GM23338 (cell line): ENCODE results near the gene ZBTB8OS. TPM values are rescaled to one million over a fixed set of nuclear protein-coding genes. Genes with fewer than 3 reads are reported as not detected.

Experiments used
- ATAC-seq: fragments of 200-7000 bp; cut with Tn5 transposase; 3 replicates; pipeline ENCODE4 v1.9.1; 2020
- DNase-seq: peaks from one replicate; pipeline ENCODE4 v3.0.0-alpha.2; 2015; ENCODE audit warnings: low spot score
- H2AFZ ChIP-seq: fragments of 200-600 bp; sonication (generic); 2 replicates; pipeline ENCODE4 v1.8.0; 2016; ENCODE audit warnings: antibody characterized with exemption, mild to moderate bottlenecking, moderate library complexity
- H3F3A ChIP-seq: fragments of 200-600 bp; sonication (generic); replicated peaks from 2 replicates; pipeline ENCODE4 v1.8.0; 2017; ENCODE audit warnings: antibody characterized with exemption, mixed run types, low read depth
- H3K27ac ChIP-seq: fragments of 200-600 bp; sonication (generic); 2 replicates; pipeline ENCODE4 v1.6.1; 2016; ENCODE audit warnings: low read depth
- H3K27me3 ChIP-seq: fragments of 200-600 bp; sonication (generic); 2 replicates; pipeline ENCODE4 v1.8.0; 2016; ENCODE audit warnings: mild to moderate bottlenecking, mixed run types, moderate library complexity; ENCODE audit not compliant: insufficient read depth
- H3K36me3 ChIP-seq: fragments of 200-600 bp; sonication (generic); 2 replicates; pipeline ENCODE4 v1.8.0; 2016; ENCODE audit warnings: mild to moderate bottlenecking; ENCODE audit not compliant: insufficient read depth
- H3K4me1 ChIP-seq: fragments of 200-600 bp; sonication (generic); 2 replicates; pipeline ENCODE4 v1.8.0; 2016; ENCODE audit warnings: mild to moderate bottlenecking, moderate library complexity; ENCODE audit not compliant: insufficient read depth
- H3K4me2 ChIP-seq: fragments of 200-600 bp; sonication (generic); 2 replicates; pipeline ENCODE4 v1.7.1; 2017; ENCODE audit warnings: mixed run types
- H3K4me3 ChIP-seq: fragments of 200-600 bp; sonication (generic); 2 replicates; pipeline ENCODE4 v1.6.1; 2016; ENCODE audit warnings: mixed run types
- H3K79me2 ChIP-seq: fragments of 200-600 bp; sonication (generic); replicated peaks from 2 replicates; pipeline ENCODE4 v1.8.0; 2017; ENCODE audit warnings: mild to moderate bottlenecking; ENCODE audit not compliant: insufficient read depth
- H3K9me2 ChIP-seq: fragments of 200-600 bp; sonication (generic); 2 replicates; pipeline ENCODE4 v1.8.0; 2017; ENCODE audit not compliant: insufficient read depth
- H4K20me1 ChIP-seq: fragments of 200-600 bp; sonication (generic); replicated peaks from 2 replicates; pipeline ENCODE4 v1.8.0; 2017; ENCODE audit warnings: mild to moderate bottlenecking; ENCODE audit not compliant: insufficient read depth
- H3K27ac Mint-ChIP-seq: 2 replicates; pipeline ENCODE4 v1.8.0; 2020; ENCODE audit warnings: inconsistent platforms, mild to moderate bottlenecking, moderate library complexity, mixed read lengths
- H3K27me3 Mint-ChIP-seq: 3 replicates; pipeline ENCODE4 v1.8.0; 2022; ENCODE audit warnings: low read depth, mild to moderate bottlenecking, moderate library complexity, mixed read lengths, inconsistent platforms; ENCODE audit not compliant: insufficient read depth, poor library complexity
- H3K36me3 Mint-ChIP-seq: 3 replicates; pipeline ENCODE4 v1.8.0; 2021; ENCODE audit warnings: low read depth, mild to moderate bottlenecking, inconsistent platforms, moderate library complexity, mixed read lengths
- H3K4me1 Mint-ChIP-seq: 3 replicates; pipeline ENCODE4 v1.8.0; 2020; ENCODE audit warnings: mild to moderate bottlenecking, inconsistent platforms, mixed read lengths
- H3K4me3 Mint-ChIP-seq: 3 replicates; pipeline ENCODE4 v1.8.0; 2021; ENCODE audit warnings: moderate library complexity, mild to moderate bottlenecking, inconsistent platforms, mixed read lengths
- H3K9me3 Mint-ChIP-seq: 3 replicates; pipeline ENCODE4 v1.8.0; 2020; ENCODE audit warnings: moderate library complexity, mild to moderate bottlenecking, inconsistent platforms, mixed read lengths
- CREB1 ChIP-seq: fragments of 250-450 bp; sonication (Bioruptor Pico); IDR thresholded peaks from 2 replicates; pipeline ENCODE4 v1.5.0; 2020; ENCODE audit warnings: low read depth, mild to moderate bottlenecking, moderate library complexity
- EZH2 ChIP-seq: fragments of 200-600 bp; sonication (generic); IDR thresholded peaks from one replicate; pipeline ENCODE4 v1.8.0; 2017; ENCODE audit warnings: antibody characterized with exemption, mild to moderate bottlenecking, low read depth; ENCODE audit not compliant: unreplicated experiment
- JUNB ChIP-seq: IDR thresholded peaks from one replicate; pipeline ENCODE4 v1.6.1; 2016; ENCODE audit warnings: antibody characterized with exemption; ENCODE audit not compliant: unreplicated experiment
- NANOG ChIP-seq: IDR thresholded peaks from 2 replicates; pipeline ENCODE4 v1.6.1; 2016; ENCODE audit warnings: antibody characterized with exemption, borderline replicate concordance
- STAT1 ChIP-seq: IDR thresholded peaks from one replicate; pipeline ENCODE4 v1.6.1; 2016; ENCODE audit warnings: antibody characterized with exemption; ENCODE audit not compliant: unreplicated experiment
- ZNF114 ChIP-seq: fragments of 250-450 bp; sonication (Bioruptor Pico); IDR thresholded peaks from 2 replicates; pipeline ENCODE4 v1.5.0; 2020; ENCODE audit warnings: mild to moderate bottlenecking, moderate library complexity
- ZNF331 ChIP-seq: fragments of 250-450 bp; sonication (Bioruptor Pico); IDR thresholded peaks from 2 replicates; pipeline ENCODE4 v1.5.0; 2020; ENCODE audit warnings: low read depth, mild to moderate bottlenecking, moderate library complexity
- polyA plus RNA-seq: library from polyadenylated mRNA; unstranded; fragments of >200 nt; fragmentation: Nextera tagmentation; extraction: Ambion mirVana; gene quantifications from 2 replicates; pipeline ENCODE4 v1.2.1, GENCODE V29; 2016
- total RNA-seq: library from RNA; depleted of rRNA; stranded (reverse); fragments of >200 nt; shearing (Covaris generic); gene quantifications from 2 replicates; pipeline ENCODE4 v1.2.3, GENCODE V29; 2014
- TF ChIP-seq, protein P1 (sequence below): fragments of 250-450 bp; sonication (Bioruptor Pico); IDR thresholded peaks from 2 replicates; pipeline ENCODE4 v1.5.0; 2020; ENCODE audit warnings: mild to moderate bottlenecking, moderate library complexity
- TF ChIP-seq, protein P2 (sequence below): IDR thresholded peaks from one replicate; pipeline ENCODE4 v1.6.1; 2018; ENCODE audit warnings: antibody characterized with exemption; ENCODE audit not compliant: unreplicated experiment
- TF ChIP-seq, protein P3 (sequence below), 2 experiments: fragments of 200-600 bp in 1 of 2; sonication (generic) in 1 of 2; conservative IDR thresholded peaks; 2 replicates each; pipeline versions ENCODE4 v1.5.1 to v1.6.1; 2016 to 2017; ENCODE audit warnings: antibody characterized with exemption in 2 of 2, low read depth in 2 of 2, mild to moderate bottlenecking in 2 of 2, moderate library complexity in 1 of 2
- TF ChIP-seq, protein P4 (sequence below): IDR thresholded peaks from 2 replicates; pipeline ENCODE4 v1.6.1; 2016; ENCODE audit warnings: antibody characterized with exemption

The ZBTB8OS gene
- total and polyA plus RNA-seq, 2 experiments from 2014 or later = 22.0 to 159 TPM

DNA sequence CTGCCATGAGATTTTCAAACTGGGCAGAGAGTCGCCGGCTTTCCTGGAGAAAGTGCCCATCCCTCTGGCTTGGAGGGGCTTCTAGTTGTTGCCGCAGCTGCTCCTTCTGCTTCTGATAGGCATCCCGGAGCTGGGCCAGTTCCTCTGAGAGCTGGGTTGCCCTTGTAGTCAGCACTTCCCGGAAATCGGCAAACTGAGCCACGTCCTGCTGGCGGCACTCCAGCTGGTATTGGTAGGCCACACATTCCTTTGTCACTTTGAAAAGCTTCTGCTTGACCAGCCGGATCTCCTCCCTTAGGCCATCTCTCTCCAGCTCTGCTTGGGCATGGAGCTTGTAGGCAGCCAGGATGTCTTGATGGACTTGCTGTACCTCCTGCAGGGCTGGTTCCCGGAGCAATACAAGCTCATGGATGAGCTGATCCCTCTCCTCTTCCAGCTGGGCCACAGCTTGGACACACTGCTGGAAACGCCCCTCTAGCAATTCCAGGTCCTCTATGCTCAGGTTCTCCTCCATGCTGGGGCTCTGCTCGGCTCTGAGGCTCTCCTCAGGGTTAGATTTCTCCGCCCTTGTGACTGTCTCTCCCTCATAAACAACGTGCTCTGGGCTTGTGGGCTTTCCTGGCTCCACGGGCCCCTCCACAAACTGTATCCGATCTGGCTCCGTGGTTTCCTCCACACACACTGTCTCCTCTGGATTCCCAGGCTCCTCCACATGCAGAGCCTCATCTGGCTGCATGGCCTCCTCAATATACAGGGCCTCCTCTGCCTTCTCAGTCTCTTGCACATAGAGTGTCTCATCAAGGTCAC is 45.0 kb upstream of the ZBTB8OS start (continued):
- TF ChIP-seq, protein P1, sequence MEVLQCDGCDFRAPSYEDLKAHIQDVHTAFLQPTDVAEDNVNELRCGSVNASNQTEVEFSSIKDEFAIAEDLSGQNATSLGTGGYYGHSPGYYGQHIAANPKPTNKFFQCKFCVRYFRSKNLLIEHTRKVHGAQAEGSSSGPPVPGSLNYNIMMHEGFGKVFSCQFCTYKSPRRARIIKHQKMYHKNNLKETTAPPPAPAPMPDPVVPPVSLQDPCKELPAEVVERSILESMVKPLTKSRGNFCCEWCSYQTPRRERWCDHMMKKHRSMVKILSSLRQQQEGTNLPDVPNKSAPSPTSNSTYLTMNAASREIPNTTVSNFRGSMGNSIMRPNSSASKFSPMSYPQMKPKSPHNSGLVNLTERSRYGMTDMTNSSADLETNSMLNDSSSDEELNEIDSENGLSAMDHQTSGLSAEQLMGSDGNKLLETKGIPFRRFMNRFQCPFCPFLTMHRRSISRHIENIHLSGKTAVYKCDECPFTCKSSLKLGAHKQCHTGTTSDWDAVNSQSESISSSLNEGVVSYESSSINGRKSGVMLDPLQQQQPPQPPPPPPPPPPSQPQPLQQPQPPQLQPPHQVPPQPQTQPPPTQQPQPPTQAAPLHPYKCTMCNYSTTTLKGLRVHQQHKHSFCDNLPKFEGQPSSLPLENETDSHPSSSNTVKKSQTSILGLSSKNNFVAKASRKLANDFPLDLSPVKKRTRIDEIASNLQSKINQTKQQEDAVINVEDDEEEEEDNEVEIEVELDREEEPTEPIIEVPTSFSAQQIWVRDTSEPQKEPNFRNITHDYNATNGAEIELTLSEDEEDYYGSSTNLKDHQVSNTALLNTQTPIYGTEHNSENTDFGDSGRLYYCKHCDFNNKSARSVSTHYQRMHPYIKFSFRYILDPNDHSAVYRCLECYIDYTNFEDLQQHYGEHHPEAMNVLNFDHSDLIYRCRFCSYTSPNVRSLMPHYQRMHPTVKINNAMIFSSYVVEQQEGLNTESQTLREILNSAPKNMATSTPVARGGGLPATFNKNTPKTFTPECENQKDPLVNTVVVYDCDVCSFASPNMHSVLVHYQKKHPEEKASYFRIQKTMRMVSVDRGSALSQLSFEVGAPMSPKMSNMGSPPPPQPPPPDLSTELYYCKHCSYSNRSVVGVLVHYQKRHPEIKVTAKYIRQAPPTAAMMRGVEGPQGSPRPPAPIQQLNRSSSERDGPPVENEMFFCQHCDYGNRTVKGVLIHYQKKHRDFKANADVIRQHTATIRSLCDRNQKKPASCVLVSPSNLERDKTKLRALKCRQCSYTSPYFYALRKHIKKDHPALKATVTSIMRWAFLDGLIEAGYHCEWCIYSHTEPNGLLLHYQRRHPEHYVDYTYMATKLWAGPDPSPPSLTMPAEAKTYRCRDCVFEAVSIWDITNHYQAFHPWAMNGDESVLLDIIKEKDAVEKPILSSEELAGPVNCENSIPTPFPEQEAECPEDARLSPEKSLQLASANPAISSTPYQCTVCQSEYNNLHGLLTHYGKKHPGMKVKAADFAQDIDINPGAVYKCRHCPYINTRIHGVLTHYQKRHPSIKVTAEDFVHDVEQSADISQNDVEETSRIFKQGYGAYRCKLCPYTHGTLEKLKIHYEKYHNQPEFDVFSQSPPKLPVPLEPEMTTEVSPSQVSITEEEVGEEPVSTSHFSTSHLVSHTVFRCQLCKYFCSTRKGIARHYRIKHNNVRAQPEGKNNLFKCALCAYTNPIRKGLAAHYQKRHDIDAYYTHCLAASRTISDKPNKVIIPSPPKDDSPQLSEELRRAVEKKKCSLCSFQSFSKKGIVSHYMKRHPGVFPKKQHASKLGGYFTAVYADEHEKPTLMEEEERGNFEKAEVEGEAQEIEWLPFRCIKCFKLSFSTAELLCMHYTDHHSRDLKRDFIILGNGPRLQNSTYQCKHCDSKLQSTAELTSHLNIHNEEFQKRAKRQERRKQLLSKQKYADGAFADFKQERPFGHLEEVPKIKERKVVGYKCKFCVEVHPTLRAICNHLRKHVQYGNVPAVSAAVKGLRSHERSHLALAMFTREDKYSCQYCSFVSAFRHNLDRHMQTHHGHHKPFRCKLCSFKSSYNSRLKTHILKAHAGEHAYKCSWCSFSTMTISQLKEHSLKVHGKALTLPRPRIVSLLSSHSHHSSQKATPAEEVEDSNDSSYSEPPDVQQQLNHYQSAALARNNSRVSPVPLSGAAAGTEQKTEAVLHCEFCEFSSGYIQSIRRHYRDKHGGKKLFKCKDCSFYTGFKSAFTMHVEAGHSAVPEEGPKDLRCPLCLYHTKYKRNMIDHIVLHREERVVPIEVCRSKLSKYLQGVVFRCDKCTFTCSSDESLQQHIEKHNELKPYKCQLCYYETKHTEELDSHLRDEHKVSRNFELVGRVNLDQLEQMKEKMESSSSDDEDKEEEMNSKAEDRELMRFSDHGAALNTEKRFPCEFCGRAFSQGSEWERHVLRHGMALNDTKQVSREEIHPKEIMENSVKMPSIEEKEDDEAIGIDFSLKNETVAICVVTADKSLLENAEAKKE = no peak
- TF ChIP-seq ZNF331 (CRISPR knock-in tag) (no peak), EZH2 (no peak), STAT1 (no peak)

DNA sequence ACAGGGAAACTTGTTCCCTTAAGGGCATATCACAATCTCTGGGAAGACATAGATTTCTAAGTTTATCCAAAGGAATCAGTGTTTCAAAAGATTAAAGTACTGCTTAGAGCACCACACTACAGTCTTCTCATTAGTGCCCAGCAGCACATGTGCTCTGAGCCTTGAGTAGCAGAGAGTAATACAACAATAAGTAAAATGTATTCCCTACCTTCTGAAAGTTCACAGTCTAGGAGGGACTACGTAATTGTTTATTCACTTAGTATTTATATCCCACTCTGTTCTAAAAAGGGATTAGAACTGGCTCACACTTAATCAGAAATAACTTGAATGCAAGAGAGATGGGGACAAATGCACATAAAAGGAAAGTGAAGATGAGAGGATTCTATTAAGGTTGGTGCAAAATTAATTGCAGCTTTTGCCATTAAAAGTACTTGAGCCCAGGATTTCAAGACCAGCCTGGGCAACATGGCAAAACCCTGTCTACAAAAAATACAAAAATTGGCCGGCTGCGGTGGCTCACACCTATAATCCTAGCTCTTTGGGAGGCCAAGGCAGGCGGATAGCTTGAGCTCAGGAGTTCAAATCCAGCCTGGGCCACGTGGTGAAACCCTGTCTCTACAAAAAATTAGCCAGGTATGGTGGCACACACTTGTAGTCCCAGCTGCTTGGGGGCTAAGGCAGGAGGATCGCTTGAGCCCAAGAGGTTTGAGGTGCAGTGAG is 43.3 kb upstream of the ZBTB8OS start:
- H3K4me2 ChIP-seq = no peak overlapping the region
- no peaks in the 10 kb centered on the region for H3F3A ChIP-seq
- no peak overlapping the region for H2AFZ ChIP-seq
- Mint-ChIP-seq H3K4me1 (peaks cover 3% of the 10 kb centered on the region; the same call in 2 of the 3 replicates), H3K4me3 (no peak overlapping the region), H3K27ac (no peak overlapping the region), H3K27me3 (peaks cover 15% of the 10 kb centered on the region), H3K9me3 (no peaks in the 10 kb centered on the region), H3K36me3 (no peaks in the 10 kb centered on the region)
- no peaks in the 10 kb centered on the region for H3K27me3 ChIP-seq
- H3K4me1 ChIP-seq = no peaks in the 10 kb centered on the region
- 0 out of 2 replicates have a peak, but pooled peaks cover 3% of the 10 kb centered on the region for H3K9me2 ChIP-seq
- no peak for ATAC-seq
- H3K4me3 ChIP-seq = no peak overlapping the region
- DNase-seq = no peak
- H4K20me1 ChIP-seq = no peaks in the 10 kb centered on the region; the same call in 1 of the 2 replicates
- H3K79me2 ChIP-seq = no peaks in the 10 kb centered on the region
- H3K36me3 ChIP-seq = no peaks in the 10 kb centered on the region
- no peak overlapping the region for H3K27ac ChIP-seq
- TF ChIP-seq ZNF114 (CRISPR knock-in tag) (no peak), NANOG (no peak), CREB1 (CRISPR knock-in tag) (no peak), JUNB (no peak)
- TF ChIP-seq, protein P2, sequence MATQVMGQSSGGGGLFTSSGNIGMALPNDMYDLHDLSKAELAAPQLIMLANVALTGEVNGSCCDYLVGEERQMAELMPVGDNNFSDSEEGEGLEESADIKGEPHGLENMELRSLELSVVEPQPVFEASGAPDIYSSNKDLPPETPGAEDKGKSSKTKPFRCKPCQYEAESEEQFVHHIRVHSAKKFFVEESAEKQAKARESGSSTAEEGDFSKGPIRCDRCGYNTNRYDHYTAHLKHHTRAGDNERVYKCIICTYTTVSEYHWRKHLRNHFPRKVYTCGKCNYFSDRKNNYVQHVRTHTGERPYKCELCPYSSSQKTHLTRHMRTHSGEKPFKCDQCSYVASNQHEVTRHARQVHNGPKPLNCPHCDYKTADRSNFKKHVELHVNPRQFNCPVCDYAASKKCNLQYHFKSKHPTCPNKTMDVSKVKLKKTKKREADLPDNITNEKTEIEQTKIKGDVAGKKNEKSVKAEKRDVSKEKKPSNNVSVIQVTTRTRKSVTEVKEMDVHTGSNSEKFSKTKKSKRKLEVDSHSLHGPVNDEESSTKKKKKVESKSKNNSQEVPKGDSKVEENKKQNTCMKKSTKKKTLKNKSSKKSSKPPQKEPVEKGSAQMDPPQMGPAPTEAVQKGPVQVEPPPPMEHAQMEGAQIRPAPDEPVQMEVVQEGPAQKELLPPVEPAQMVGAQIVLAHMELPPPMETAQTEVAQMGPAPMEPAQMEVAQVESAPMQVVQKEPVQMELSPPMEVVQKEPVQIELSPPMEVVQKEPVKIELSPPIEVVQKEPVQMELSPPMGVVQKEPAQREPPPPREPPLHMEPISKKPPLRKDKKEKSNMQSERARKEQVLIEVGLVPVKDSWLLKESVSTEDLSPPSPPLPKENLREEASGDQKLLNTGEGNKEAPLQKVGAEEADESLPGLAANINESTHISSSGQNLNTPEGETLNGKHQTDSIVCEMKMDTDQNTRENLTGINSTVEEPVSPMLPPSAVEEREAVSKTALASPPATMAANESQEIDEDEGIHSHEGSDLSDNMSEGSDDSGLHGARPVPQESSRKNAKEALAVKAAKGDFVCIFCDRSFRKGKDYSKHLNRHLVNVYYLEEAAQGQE = no peak
- TF ChIP-seq, protein P3, sequence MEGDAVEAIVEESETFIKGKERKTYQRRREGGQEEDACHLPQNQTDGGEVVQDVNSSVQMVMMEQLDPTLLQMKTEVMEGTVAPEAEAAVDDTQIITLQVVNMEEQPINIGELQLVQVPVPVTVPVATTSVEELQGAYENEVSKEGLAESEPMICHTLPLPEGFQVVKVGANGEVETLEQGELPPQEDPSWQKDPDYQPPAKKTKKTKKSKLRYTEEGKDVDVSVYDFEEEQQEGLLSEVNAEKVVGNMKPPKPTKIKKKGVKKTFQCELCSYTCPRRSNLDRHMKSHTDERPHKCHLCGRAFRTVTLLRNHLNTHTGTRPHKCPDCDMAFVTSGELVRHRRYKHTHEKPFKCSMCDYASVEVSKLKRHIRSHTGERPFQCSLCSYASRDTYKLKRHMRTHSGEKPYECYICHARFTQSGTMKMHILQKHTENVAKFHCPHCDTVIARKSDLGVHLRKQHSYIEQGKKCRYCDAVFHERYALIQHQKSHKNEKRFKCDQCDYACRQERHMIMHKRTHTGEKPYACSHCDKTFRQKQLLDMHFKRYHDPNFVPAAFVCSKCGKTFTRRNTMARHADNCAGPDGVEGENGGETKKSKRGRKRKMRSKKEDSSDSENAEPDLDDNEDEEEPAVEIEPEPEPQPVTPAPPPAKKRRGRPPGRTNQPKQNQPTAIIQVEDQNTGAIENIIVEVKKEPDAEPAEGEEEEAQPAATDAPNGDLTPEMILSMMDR (conservative IDR thresholded peaks at IDR 0.05; ENCODE audit: low read depth in 2 of 2) = no peak
- TF ChIP-seq, protein P4, sequence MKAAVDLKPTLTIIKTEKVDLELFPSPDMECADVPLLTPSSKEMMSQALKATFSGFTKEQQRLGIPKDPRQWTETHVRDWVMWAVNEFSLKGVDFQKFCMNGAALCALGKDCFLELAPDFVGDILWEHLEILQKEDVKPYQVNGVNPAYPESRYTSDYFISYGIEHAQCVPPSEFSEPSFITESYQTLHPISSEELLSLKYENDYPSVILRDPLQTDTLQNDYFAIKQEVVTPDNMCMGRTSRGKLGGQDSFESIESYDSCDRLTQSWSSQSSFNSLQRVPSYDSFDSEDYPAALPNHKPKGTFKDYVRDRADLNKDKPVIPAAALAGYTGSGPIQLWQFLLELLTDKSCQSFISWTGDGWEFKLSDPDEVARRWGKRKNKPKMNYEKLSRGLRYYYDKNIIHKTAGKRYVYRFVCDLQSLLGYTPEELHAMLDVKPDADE = no peak
